ENCODE measurements around the gene KPNB1.

KPNB1 gene

DNA sequence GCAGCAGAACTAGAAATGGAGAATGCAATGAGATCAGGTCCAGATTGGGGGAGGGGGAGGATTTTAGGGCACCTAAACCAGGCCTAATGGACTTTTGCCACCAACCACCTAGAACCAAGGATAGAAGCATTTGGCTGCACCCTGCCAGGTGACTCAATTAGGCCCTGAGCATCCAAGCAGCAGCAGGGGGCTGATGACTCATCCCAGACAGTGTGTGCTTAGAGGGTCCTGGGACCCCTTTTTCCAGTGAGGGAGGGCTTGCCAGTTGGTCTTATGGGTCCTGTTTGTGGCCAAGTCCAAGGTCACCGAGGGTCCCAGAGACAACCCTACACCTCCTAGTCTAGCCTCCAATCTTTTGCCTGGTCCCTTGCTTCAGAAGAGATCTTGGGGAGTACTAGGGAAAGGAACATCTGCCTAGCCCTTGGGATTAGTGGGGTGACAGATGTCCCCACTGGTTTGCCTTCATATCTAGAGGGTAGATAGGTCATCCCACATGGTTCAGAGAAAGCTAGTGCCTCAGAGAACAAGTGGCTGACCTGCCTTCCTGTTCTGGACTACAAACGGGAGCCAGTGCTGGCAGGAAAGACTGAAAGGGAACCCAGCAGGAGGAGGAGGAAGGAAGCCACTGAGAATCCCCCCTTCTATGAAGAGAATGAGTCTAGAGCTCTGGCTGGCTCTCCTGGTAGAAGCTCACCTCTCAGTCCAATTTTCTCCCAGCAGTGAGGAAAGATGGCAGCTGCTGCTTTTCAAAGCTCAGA, 42.6 kb downstream of the KPNB1 start:
- CTCF ChIA-PET: interaction anchor here (1.5 kb wide), 1 partner anchor 28 kb away, joined by 3 read pairs; no protein-coding TSS in a partner anchor
- peak overlapping the region; percentile 24; the same call in 1 of the 2 replicates for H3K27ac ChIP-seq
- POLR2A ChIA-PET (ENCODE audit: low non-redundant PET): no interaction called here
- TF ChIP-seq, protein P1, sequence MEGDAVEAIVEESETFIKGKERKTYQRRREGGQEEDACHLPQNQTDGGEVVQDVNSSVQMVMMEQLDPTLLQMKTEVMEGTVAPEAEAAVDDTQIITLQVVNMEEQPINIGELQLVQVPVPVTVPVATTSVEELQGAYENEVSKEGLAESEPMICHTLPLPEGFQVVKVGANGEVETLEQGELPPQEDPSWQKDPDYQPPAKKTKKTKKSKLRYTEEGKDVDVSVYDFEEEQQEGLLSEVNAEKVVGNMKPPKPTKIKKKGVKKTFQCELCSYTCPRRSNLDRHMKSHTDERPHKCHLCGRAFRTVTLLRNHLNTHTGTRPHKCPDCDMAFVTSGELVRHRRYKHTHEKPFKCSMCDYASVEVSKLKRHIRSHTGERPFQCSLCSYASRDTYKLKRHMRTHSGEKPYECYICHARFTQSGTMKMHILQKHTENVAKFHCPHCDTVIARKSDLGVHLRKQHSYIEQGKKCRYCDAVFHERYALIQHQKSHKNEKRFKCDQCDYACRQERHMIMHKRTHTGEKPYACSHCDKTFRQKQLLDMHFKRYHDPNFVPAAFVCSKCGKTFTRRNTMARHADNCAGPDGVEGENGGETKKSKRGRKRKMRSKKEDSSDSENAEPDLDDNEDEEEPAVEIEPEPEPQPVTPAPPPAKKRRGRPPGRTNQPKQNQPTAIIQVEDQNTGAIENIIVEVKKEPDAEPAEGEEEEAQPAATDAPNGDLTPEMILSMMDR (conservative IDR thresholded peaks at IDR 0.05; ENCODE audit: low read depth): no peak
- no peak for DNase-seq (ENCODE audit: low spot score)

- peak overlapping the region; percentile 78 for H3K27ac ChIP-seq
- ChIA-PET POLR2A (ENCODE audit: low non-redundant PET) (no interaction called here), CTCF (interaction anchor here (1.5 kb wide), 1 partner anchor 29 kb away, joined by 3 read pairs; no protein-coding TSS in a partner anchor)
- TF ChIP-seq, protein P1 (conservative IDR thresholded peaks at IDR 0.05; ENCODE audit: low read depth): no peak
- DNase-seq (ENCODE audit: low spot score): no peak
Observed at GRCh38 chr17:47692895-47693730, 43.4 kb downstream of the KPNB1 start.

DNA sequence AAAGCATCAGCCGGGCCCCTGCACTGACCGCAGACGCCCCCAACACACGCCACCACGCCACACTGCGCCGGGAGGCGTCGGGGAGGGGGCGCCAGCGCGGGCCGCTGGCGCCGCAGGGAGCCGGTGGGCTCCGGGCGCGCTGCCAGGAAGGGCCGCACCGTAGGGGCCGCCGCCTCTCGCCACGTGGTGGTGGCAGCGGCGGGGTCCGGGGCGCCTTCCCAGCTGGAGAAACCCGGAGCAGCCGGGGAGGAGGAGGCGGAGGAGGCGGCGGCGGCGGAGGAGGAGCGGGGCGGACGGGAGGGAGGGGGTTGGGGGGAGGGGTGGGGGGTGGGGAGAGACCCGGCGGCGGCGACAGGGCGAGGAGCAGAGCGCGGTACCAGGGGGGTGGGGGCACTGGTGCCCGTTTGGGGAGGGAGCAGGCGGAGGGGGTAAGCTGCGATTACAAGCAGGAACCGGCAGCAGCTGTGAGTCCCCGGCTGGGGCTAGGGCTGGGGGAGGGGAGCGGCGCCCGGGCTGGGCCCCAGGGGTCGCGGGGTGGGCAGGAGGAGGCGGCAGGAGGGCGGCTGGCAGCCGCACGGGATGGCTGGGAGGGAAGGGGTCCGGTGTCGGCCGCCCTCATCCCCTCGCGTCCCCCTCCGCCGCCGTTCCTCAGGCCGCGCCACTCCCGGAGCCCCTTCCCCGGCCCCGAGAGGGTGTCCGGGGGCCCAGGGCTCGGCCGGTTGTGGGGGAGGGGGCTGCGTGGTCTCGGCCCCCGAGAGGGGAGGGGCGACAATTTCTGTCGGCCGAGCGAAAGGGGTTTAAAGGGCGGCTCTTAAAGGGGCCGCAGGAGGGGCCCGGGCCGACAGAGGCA, 44.2 kb downstream of the KPNB1 start, which contains the start of gene TBKBP1:
TSS of gene TBKBP1 (plus strand) at position 431 of the 850 bp plus-strand sequence. CDS start 1,952 bp downstream, outside the sequence.
- DNase-seq (ENCODE audit: low spot score): no peak
- H3K27ac ChIP-seq: peak within 1 kb of the TSS; percentile 78
- TF ChIP-seq, protein P1 (conservative IDR thresholded peaks at IDR 0.05; ENCODE audit: low read depth): no peak
- ChIA-PET POLR2A (ENCODE audit: low non-redundant PET) (no interaction called here), CTCF (interaction anchor here (1.5 kb wide), 1 partner anchor 30 kb away, joined by 3 read pairs; no protein-coding TSS in a partner anchor)

DNA sequence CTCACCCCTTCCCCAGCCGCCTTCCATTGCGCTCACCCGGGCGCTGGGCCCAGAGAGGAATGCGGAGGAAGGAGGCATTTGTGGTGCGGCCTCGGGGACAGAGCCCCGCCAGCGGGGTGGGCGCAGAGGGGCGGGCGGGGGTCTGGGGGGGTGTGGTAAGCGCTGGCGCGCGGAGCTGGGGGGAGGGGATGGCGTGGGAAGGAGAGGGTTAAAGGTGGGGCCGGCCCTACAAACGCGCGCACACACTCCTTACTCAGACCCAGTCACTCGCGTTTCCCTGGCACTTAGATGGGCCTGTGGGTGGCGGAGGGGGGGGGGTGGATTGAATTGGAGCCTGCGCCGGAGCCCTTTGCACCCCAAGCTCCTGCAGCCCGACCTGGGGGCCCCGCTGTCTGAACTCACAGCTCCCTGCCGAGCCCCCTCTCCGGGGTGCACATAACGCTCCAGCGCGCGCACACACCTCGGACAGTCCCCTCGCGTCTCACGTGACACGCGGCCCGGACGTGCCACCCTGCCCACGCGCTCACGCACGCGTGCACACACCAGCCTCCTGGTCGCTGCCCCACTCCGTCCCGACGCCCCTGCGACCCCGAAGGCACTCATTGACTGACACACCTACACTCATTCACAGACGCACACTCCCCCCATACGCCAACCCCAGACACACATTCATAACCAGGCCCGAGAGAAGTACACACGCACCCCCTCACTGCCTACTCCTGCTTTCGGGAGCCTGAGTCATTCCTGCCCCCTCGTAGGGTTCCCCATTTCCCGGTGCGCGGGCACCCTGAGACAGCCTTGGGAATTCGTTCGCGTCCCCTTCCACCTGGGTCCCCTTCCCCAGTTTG, 45.1 kb downstream of the KPNB1 start:
- peak overlapping the region; percentile 78 for H3K27ac ChIP-seq
- POLR2A ChIA-PET (ENCODE audit: low non-redundant PET): no interaction called here
- CTCF ChIA-PET: no interaction called here
- no peak for DNase-seq (ENCODE audit: low spot score)
- TF ChIP-seq, protein P1 (conservative IDR thresholded peaks at IDR 0.05; ENCODE audit: low read depth): no peak

GRCh38 chr17:47695429-47696376, 46.0 kb downstream of the KPNB1 start:
- DNase-seq (ENCODE audit: low spot score): no peak
- H3K27ac ChIP-seq: peak overlapping the region; percentile 78
- TF ChIP-seq, protein P1 (conservative IDR thresholded peaks at IDR 0.05; ENCODE audit: low read depth): no peak
- ChIA-PET POLR2A (ENCODE audit: low non-redundant PET) (no interaction called here), CTCF (no interaction called here)
